HUES64 (cell line): ENCODE measurements around the gene ZNF385D.

ENCODE experiments used
- H3K27ac ChIP-seq: 2 replicates; pipeline ENCODE4 v1.7.0; 2013; ENCODE audit warnings: low read depth, low read length, inconsistent platforms
- H3K27me3 ChIP-seq: 2 replicates; pipeline ENCODE4 v1.6.1; 2013; ENCODE audit warnings: mild to moderate bottlenecking, low read length; ENCODE audit not compliant: insufficient read depth
- H3K36me3 ChIP-seq: 2 replicates; pipeline ENCODE4 v1.6.1; 2013; ENCODE audit warnings: mild to moderate bottlenecking, low read length; ENCODE audit not compliant: insufficient read depth
- H3K4me1 ChIP-seq: 2 replicates; pipeline ENCODE4 v1.6.1; 2013; ENCODE audit warnings: mild to moderate bottlenecking, low read length, moderate library complexity; ENCODE audit not compliant: insufficient read depth
- H3K4me3 ChIP-seq: 2 replicates; pipeline ENCODE4 v1.5.1; 2013; ENCODE audit warnings: mild to moderate bottlenecking, low read length, moderate library complexity
- H3K9ac ChIP-seq: 2 replicates; pipeline ENCODE4 v1.6.1; 2013; ENCODE audit warnings: mild to moderate bottlenecking, low read depth, low read length
- H3K9me3 ChIP-seq: 2 replicates; pipeline ENCODE4 v1.6.1; 2013; ENCODE audit warnings: low read depth, low read length; ENCODE audit not compliant: insufficient read depth
- WGBS: fragments of 150-250, 120-280 bp; methylation state at CpG from one replicate; pipeline ENCODE4 v1.1.7; 2013; ENCODE audit warnings: missing lambda C conversion rate; 5-methylcytosine and 5-hydroxymethylcytosine counted together

ZNF385D gene

DNA sequence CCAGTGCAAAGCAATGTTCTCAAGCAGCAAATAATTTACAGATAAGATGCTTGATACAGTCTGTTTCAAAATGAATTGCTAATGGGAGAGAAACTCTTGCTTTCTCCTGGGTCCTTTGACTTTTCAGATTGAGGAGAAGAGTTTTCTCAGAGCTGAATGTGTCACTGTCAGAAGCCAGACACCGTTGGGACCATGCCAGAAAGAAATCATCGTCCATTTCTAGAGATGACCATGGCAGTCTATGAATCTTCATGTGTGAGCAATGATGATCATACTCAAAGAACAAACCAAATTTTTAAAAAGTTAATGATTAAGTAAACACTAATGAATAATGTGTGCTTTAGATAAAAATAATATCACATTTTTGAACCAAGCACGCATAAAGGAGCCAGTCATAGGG lies 77.6 kb downstream of the ZNF385D start:
- Histone ChIP-seq H3K27ac (no peak overlapping the region), H3K4me1 (peaks cover 8% of the 10 kb centered on the region), H3K27me3 (no peaks in the 10 kb centered on the region), H3K9me3 (no peaks in the 10 kb centered on the region), H3K36me3 (no peaks in the 10 kb centered on the region), H3K4me3 (no peak overlapping the region), H3K9ac (no peak overlapping the region)
- WGBS: 97% methylated on average over 2 of the region's 3 CpGs

DNA sequence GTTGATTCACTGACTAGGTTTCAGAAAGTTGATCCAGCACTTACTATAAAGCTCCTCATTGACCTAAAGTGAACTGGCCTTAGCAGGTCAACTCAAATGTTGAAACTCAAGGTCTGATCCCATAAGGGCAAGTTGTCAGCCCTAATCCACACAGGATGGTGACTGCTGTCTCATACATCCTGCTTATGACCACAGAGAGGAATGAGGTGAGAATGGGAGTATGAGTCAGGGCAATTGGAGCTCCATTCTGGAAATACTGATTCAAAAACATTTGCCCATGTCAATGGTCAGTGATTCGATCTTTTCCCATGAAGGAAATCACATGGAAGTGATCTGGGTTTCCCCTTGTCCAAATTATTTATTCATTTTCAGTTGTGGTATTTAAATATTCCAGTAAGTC lies 78.7 kb downstream of the ZNF385D start:
- no peak overlapping the region for H3K9ac ChIP-seq
- H3K36me3 ChIP-seq: no peaks in the 10 kb centered on the region
- H3K27ac ChIP-seq: no peak overlapping the region
- 0 out of 2 replicates have a peak, but pooled peaks cover 3% of the 10 kb centered on the region for H3K4me1 ChIP-seq
- 92% methylated on average over 1 of the region's 1 CpG for WGBS
- H3K9me3 ChIP-seq: no peaks in the 10 kb centered on the region
- no peak overlapping the region for H3K4me3 ChIP-seq
- no peaks in the 10 kb centered on the region for H3K27me3 ChIP-seq

DNA sequence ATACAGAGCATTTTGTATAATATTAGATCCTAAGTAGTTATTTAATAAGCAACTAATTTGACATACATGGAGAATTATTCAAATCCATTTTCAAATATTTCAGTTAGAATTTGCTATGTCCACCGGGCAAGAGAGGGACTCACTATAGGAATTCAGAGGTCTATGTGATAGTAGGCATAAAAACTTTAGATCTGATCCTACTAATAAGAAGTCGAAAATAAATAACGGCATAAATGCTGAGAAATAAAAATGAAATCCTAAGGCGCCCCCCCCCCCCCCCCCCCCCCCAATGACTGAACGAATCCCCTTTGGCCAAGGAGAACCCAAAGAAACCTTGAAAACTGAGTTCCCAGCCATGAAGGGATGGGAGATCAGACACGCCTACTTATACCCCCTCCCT lies 80.6 kb downstream of the ZNF385D start:
- Histone ChIP-seq H3K4me3 (no peak overlapping the region), H3K9me3 (no peaks in the 10 kb centered on the region), H3K9ac (no peak overlapping the region), H3K36me3 (no peaks in the 10 kb centered on the region), H3K27ac (no peak overlapping the region), H3K4me1 (peaks cover 13% of the 10 kb centered on the region), H3K27me3 (no peaks in the 10 kb centered on the region)
- 90% methylated on average over 2 of the region's 6 CpGs for WGBS

DNA sequence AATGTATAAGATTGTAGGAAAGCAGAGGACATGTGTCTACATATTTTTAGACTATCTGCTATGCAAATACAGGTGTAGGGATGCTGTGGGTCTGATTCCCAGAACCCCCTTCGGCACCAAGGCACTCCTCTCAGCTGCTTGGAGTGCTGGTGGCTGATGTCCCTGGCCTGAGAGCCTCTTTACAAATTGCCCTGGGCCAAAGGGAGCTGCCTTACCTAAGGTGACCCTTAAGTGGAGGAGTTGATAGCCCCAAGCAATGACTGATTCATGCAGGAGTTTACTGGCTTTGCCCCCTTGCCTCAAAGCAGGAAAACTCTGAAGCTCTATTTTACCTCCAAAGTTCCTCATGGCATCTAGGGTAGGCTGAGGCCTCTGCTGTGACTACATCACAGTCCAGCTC lies 83.0 kb downstream of the ZNF385D start:
- Histone ChIP-seq H3K9me3 (no peaks in the 10 kb centered on the region), H3K4me1 (peaks cover 24% of the 10 kb centered on the region), H3K27ac (no peak overlapping the region), H3K9ac (no peak overlapping the region), H3K4me3 (no peak overlapping the region), H3K27me3 (no peaks in the 10 kb centered on the region), H3K36me3 (no peaks in the 10 kb centered on the region)
- 94% methylated on average over 1 of the region's 1 CpG for WGBS

DNA sequence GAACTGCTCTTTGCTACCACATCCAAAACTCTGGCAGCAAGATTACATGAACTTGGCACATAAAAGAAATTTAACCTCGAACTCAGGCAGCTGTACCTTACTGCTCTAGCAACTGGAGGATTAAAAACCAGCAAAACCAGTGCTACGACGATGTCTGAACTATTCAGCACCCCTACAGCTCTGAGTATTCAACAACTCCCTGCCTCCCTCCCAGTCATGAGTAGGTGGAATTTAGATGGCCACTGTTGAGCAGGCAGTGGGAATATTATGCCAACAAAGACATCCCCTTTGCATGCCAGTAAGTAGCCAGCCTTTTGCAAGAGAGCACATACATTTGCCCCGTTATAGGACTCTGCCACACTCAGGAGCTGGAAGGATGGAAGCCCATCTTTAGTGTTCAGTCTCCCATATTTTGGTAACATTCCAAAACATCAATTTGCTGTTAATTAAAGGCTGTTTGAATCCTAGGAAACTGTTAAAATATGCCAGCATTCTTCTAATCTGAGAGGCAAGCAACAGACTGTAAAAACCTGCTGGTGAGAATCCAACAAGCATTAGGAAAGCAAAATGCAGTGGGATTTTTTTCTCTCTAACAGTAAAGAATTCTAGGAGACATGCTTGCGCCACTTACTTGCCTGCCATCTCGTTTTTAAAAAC lies 85.4 kb downstream of the ZNF385D start:
- no peaks in the 10 kb centered on the region for H3K36me3 ChIP-seq
- no peaks in the 10 kb centered on the region for H3K9me3 ChIP-seq
- H3K27me3 ChIP-seq: no peaks in the 10 kb centered on the region
- H3K4me3 ChIP-seq: no peak overlapping the region
- H3K9ac ChIP-seq: peak overlapping the region; percentile 14
- 0 out of 2 replicates have a peak overlapping the region, but pooled peaks have one; percentile 9 for H3K27ac ChIP-seq
- WGBS: 50% methylated on average over 6 of the region's 6 CpGs
- peaks cover 24% of the 10 kb centered on the region for H3K4me1 ChIP-seq

DNA sequence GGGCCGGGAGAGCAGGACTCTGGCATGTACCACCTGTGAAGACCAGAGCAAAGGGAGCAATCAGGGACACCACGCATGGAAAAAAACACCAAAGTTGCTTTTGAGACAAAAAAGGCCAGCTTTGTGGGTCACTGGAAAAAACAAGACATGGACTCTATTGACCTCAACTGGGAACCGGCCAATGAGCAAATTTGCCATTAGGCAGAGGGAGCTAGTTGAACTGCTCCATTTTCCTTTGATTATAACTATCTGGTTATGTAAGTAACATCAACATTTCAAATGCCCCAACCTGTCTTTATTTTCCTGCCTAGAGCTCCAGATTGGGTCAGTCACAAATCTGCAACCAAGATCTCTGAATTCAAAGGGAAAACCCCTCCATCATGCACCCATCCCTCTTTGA lies 86.0 kb downstream of the ZNF385D start:
- Histone ChIP-seq H3K4me3 (no peak overlapping the region), H3K9me3 (no peaks in the 10 kb centered on the region), H3K4me1 (peaks cover 24% of the 10 kb centered on the region), H3K27ac (no peak overlapping the region), H3K9ac (no peak overlapping the region; the same call in 1 of the 2 replicates), H3K36me3 (no peaks in the 10 kb centered on the region), H3K27me3 (no peaks in the 10 kb centered on the region)
- 94% methylated on average over 3 of the region's 3 CpGs for WGBS

DNA sequence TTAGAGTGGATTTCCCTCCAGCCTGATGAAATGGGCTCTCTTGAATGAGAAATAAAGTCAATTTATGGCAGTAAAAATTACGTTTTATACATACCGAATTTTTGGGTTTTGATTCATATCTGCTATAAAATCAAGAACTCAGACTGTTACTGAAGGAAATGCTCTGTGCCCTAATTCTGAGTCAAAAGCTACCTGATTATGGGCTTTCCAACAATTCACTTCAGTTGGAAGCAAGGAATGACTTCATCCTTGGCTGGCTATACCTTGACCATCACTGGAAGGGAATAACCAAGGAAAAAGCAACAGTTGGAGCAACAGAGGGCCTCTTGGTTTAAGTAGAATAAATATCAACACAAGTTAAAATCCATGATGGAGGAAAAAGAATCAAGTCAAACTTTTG lies 88.6 kb downstream of the ZNF385D start:
- H3K9ac ChIP-seq: no peak overlapping the region
- peaks cover 21% of the 10 kb centered on the region for H3K4me1 ChIP-seq
- H3K27me3 ChIP-seq: no peaks in the 10 kb centered on the region
- H3K27ac ChIP-seq: no peak overlapping the region
- WGBS: 94% methylated on average over 2 of the region's 2 CpGs
- no peak overlapping the region for H3K4me3 ChIP-seq
- no peaks in the 10 kb centered on the region for H3K9me3 ChIP-seq
- no peaks in the 10 kb centered on the region for H3K36me3 ChIP-seq

DNA sequence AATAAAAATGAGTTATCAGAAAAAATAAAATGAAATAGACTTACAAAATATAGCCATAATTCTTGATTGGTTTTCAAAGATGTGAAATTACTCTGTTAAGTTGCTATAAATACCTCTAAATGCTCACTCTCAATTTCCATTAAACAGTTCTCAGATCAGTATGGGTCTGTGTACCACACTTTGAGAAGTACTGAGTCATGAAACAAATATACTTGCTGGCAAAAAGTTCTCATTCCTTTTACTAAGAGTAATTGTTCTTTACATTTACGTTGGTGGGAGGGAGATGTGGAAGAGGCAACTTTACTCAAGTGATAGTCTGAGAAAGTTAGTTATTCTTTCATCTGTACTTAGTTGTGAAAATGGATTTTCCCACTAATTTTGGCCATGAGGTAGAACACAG lies 96.3 kb downstream of the ZNF385D start:
- Histone ChIP-seq H3K27me3 (no peaks in the 10 kb centered on the region), H3K27ac (no peak overlapping the region), H3K9ac (no peak overlapping the region), H3K4me1 (no peaks in the 10 kb centered on the region), H3K9me3 (no peaks in the 10 kb centered on the region), H3K4me3 (no peak overlapping the region), H3K36me3 (no peaks in the 10 kb centered on the region)
- WGBS: 100% methylated on average over 1 of the region's 1 CpG

DNA sequence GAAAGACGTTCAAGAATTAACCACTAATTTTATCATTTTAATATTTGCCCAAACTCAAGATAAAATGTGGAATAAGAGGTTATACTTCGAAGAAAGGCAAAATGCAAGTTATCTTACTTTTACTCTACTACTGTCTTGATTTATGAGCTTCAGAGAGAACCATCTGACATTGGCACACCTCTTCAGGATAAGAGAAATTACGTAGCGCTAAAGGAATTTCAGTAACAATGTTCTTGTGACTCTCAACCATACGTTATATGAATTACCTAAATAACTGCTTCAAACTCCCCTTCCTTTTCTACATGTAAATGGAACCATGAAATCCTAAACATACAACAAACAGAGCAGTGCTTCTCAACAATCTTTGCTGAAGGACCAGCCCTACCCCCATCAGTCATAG lies 96.8 kb downstream of the ZNF385D start:
- Histone ChIP-seq H3K9ac (no peak overlapping the region), H3K36me3 (no peaks in the 10 kb centered on the region), H3K27me3 (no peaks in the 10 kb centered on the region), H3K9me3 (no peaks in the 10 kb centered on the region), H3K27ac (no peak overlapping the region), H3K4me3 (no peak overlapping the region), H3K4me1 (no peaks in the 10 kb centered on the region)
- WGBS: 68% methylated on average over 4 of the region's 5 CpGs

DNA sequence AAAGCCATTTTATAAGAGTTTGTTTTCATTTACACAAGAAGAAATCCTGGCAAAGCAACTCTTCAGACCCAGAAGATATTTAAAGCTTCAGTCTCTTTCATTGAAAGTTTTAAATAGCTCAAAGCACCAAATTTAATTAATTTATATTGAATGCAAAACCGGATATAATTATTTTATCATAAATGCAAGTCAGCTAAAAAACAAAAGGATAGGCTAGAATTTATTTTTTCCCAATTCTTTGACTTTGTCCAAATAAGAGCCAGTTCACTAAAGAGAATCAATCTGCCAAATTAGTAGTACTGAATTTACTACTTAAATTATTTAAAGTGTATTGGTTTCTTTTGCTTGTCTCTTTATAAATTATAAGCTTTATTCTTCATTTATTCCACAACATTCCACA lies 101.5 kb downstream of the ZNF385D start:
- H3K4me3 ChIP-seq: no peak overlapping the region
- WGBS: no CpG with 5 or more reads among the region's 1 CpG
- H3K36me3 ChIP-seq: no peaks in the 10 kb centered on the region
- no peaks in the 10 kb centered on the region for H3K4me1 ChIP-seq
- H3K27me3 ChIP-seq: no peaks in the 10 kb centered on the region
- no peak overlapping the region for H3K27ac ChIP-seq
- H3K9ac ChIP-seq: no peak overlapping the region
- H3K9me3 ChIP-seq: no peaks in the 10 kb centered on the region

DNA sequence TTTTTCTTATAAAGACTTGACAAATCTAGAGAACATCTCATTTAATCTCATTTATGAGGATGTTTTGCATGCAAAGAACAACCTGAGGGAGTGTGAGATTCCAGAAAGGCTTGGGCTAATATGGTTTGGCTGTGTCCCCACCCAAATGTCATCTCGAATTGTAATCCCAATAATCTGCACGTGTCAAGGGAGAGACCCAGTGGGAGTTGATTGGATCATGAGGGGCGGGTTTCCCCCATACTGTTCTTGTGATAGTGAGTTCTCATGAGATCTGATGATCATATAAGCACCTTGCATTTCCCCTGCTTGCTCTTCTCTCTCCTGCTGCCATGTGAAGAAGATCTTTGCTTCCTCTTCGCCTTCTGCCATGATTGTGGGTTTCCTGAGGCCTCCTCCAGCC lies 103.0 kb downstream of the ZNF385D start:
- H3K9ac ChIP-seq: no peak overlapping the region
- H3K9me3 ChIP-seq: no peaks in the 10 kb centered on the region
- H3K27me3 ChIP-seq: no peaks in the 10 kb centered on the region
- H3K4me1 ChIP-seq: no peaks in the 10 kb centered on the region
- no peak overlapping the region for H3K4me3 ChIP-seq
- no peaks in the 10 kb centered on the region for H3K36me3 ChIP-seq
- H3K27ac ChIP-seq: no peak overlapping the region
- WGBS: 82% methylated on average over 4 of the region's 4 CpGs
